Kidney epithelial cell (primary cell): ENCODE results near the gene ORAI2. TPM values are rescaled to one million over a fixed set of nuclear protein-coding genes. Genes with fewer than 3 reads are reported as not detected.

ENCODE experiments used
- DNase-seq: peaks from one replicate; pipeline ENCODE4 v3.0.0-alpha.2; 2010; ENCODE audit warnings: low read depth
- H3K27me3 ChIP-seq: 2 replicates; pipeline ENCODE4 v1.6.0; 2011; ENCODE audit warnings: low read length; ENCODE audit not compliant: control insufficient read depth, insufficient read depth
- H3K36me3 ChIP-seq: 2 replicates; pipeline ENCODE4 v1.5.1; 2011; ENCODE audit warnings: low read length; ENCODE audit not compliant: control insufficient read depth, insufficient read depth
- H3K4me3 ChIP-seq: 2 replicates; pipeline ENCODE4 v1.5.1; 2011; ENCODE audit warnings: low read depth, mild to moderate bottlenecking, control low read depth, low read length
- total RNA-seq: library from RNA; depleted of rRNA; stranded (reverse); fragments of >200 nt; gene quantifications from 2 replicates; pipeline ENCODE4 v1.2.3, GENCODE V29; 2015
- TF ChIP-seq, protein P1 (sequence below): IDR thresholded peaks from 2 replicates; pipeline ENCODE4 v1.5.1; 2011; ENCODE audit warnings: mild to moderate bottlenecking, moderate library complexity, low read length, control low read depth, inconsistent platforms; ENCODE audit not compliant: insufficient read depth, poor library complexity, severe bottlenecking

The ORAI2 gene
- total RNA-seq, 1 donor from 2014 or later, result 56.2 TPM

GRCh38 chr7:102417105-102417504, 16.3 kb upstream of the ORAI2 start:
- H3K4me3 ChIP-seq, result no peak overlapping the region
- no peak for DNase-seq
- H3K27me3 ChIP-seq, result no peaks in the 10 kb centered on the region
- TF ChIP-seq, protein P1, sequence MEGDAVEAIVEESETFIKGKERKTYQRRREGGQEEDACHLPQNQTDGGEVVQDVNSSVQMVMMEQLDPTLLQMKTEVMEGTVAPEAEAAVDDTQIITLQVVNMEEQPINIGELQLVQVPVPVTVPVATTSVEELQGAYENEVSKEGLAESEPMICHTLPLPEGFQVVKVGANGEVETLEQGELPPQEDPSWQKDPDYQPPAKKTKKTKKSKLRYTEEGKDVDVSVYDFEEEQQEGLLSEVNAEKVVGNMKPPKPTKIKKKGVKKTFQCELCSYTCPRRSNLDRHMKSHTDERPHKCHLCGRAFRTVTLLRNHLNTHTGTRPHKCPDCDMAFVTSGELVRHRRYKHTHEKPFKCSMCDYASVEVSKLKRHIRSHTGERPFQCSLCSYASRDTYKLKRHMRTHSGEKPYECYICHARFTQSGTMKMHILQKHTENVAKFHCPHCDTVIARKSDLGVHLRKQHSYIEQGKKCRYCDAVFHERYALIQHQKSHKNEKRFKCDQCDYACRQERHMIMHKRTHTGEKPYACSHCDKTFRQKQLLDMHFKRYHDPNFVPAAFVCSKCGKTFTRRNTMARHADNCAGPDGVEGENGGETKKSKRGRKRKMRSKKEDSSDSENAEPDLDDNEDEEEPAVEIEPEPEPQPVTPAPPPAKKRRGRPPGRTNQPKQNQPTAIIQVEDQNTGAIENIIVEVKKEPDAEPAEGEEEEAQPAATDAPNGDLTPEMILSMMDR, result no peak
- no peaks in the 10 kb centered on the region for H3K36me3 ChIP-seq

DNA sequence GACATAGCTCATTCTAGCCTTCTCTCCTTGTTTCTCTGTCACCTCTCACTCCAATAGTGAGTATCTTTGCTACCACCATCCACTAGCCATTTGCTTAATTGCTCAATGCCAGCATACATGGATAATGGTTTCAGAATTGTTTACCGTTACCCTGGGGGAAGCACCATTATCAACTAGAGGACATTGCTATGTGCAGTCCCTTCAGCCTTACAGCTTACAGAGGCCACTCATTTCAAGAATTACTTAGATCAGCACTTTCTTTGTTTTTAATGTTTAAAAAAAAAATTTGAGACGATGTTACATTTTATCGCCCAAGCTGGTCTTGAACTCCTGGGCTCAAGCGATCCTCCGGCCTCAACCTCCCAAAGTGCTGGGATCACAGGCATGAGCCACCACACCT, 14.8 kb upstream of the ORAI2 start:
- TF ChIP-seq, protein P1, result no peak
- DNase-seq, result no peak
- H3K27me3 ChIP-seq, result no peaks in the 10 kb centered on the region
- H3K36me3 ChIP-seq, result no peaks in the 10 kb centered on the region
- H3K4me3 ChIP-seq, result no peak overlapping the region

DNA sequence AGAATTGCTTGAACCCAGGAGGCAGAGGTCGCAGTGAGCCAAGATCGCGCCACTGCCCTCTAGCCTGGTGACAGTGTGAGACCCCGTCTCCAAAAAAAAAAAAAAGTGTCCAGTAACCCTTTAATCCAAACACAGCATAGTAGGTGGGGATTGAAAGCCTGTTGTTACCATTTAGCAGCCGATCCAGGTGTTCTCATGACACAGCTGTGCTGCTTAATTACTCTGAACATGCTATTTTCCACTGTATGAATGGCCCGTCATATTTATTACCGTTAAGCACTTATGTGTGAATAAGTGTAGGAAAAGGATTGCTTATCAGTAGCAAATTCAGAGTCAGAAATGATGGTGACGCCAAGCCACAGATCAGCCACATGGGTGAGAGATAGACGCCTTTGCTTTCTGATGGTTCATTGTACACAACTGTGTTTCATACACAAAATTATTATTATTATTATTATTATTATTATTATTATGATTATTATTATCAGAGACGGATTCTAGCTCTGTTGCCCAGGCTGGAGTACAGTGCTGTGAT, 11.6 kb upstream of the ORAI2 start:
- TF ChIP-seq, protein P1, result no peak
- no peak for DNase-seq
- H3K27me3 ChIP-seq, result no peaks in the 10 kb centered on the region
- H3K4me3 ChIP-seq, result no peak overlapping the region
- peaks cover 3% of the 10 kb centered on the region for H3K36me3 ChIP-seq

- H3K4me3 ChIP-seq, result no peak overlapping the region
- no peak for DNase-seq
- TF ChIP-seq, protein P1, result no peak
- H3K27me3 ChIP-seq, result no peaks in the 10 kb centered on the region
- peaks cover 3% of the 10 kb centered on the region for H3K36me3 ChIP-seq
Observed at GRCh38 chr7:102424129-102424551, 9.2 kb upstream of the ORAI2 start.

- DNase-seq, result no peak
- H3K27me3 ChIP-seq, result no peaks in the 10 kb centered on the region
- H3K36me3 ChIP-seq, result peaks cover 3% of the 10 kb centered on the region
- TF ChIP-seq, protein P1, result no peak
- H3K4me3 ChIP-seq, result no peak overlapping the region
Observed at GRCh38 chr7:102424787-102425218, 8.6 kb upstream of the ORAI2 start.

GRCh38 chr7:102425639-102426267, 7.6 kb upstream of the ORAI2 start:
- DNase-seq, result no peak
- H3K4me3 ChIP-seq, result no peak overlapping the region
- H3K27me3 ChIP-seq, result no peaks in the 10 kb centered on the region
- TF ChIP-seq, protein P1, result no peak
- H3K36me3 ChIP-seq, result peaks cover 3% of the 10 kb centered on the region
